Stimulated activated naive B cell treated with anti-CD40 and anti-IgM and Interleukin-4, amounts not matched to agents 10 μg/mL and 1 μg/mL and 100 μg/mL, for 72 hours (primary cell): ENCODE data around the gene ERBIN.
"Not testable (repeated sequence)": the region's sequence is repeated elsewhere in the genome, so short reads cannot be mapped to it uniquely, and the experiment has no call there.

ENCODE experiments used
- ATAC-seq, 2 donors: fragments of 150-1000 bp; cut with Tn5 transposase; replicated peaks; 2 replicates each; pipeline ENCODE4 v1.10.0; 2021; ENCODE audit warnings: moderate library complexity in 1 of 2
- DNase-seq: peaks from one replicate; pipeline ENCODE4 v3.0.0; 2021
- H3K27ac Mint-ChIP-seq: one replicate; pipeline ENCODE4 v1.8.0; 2022; ENCODE audit warnings: mild to moderate bottlenecking, mixed read lengths
- H3K27me3 Mint-ChIP-seq, 2 donors: one replicate each; pipeline ENCODE4 v1.8.0; 2022; ENCODE audit warnings: mixed read lengths in 2 of 2
- H3K36me3 Mint-ChIP-seq, 2 donors: one replicate each; pipeline ENCODE4 v1.8.0; 2022; ENCODE audit warnings: mixed read lengths in 2 of 2, mild to moderate bottlenecking in 1 of 2
- H3K4me1 Mint-ChIP-seq, 2 donors: one replicate each; pipeline ENCODE4 v1.8.0; 2022; ENCODE audit warnings: mixed read lengths in 2 of 2, mild to moderate bottlenecking in 1 of 2
- H3K4me3 Mint-ChIP-seq, 2 donors: one replicate each; pipeline ENCODE4 v1.8.0; 2022; ENCODE audit warnings: mild to moderate bottlenecking in 2 of 2, mixed read lengths in 2 of 2, moderate library complexity in 1 of 2
- H3K9me3 Mint-ChIP-seq, 2 donors: one replicate each; pipeline ENCODE4 v1.8.0; 2022; ENCODE audit warnings: mixed read lengths in 2 of 2, mild to moderate bottlenecking in 1 of 2

The ERBIN gene

DNA sequence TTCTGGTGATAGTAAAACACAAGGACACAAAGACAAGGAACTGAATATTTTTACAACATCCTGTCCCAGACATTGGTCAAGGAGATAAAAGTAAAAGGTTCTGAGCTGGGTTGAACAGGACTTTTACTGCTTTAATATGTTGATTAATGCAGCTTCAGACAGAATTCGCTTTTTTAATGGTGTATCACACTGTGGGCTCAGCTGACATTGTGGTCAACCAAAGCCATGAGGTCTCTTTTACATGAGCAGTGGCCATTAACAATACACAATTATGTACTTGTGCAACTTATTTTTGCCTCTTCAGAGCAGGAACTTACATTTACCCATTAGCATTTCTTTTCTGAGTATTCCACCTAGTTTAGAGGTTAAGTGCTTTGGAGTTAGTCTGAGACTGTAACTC, 22.8 kb upstream of the ERBIN start:
- H3K9me3 Mint-ChIP-seq: no peaks in the 10 kb centered on the region

DNA sequence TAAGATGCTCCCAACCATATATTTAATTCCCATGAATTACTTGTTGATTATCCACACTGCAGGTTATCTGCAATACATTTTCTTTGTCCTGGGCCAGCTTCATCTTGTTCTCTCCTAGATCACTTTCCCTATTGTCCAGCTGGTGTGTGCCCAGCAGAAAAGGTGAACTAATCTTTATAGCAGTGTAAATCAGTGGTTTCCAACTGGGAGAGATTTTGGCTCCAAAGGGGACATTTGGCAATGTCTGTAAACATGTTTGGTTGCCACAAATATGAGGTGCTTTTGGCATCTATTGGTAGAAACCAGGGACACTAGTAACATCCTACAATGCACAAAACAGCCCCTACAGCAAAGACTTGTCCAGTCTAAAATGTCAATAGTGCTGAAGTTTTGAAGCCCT, 20.1 kb upstream of the ERBIN start:
- DNase-seq (no peak), ATAC-seq (no peak)
- no peak overlapping the region for H3K27ac Mint-ChIP-seq
- no peaks in the 10 kb centered on the region for H3K27me3 Mint-ChIP-seq
- H3K36me3 Mint-ChIP-seq: no peaks in the 10 kb centered on the region
- no peaks in the 10 kb centered on the region for H3K4me1 Mint-ChIP-seq
- no peak overlapping the region for H3K4me3 Mint-ChIP-seq
- no peaks in the 10 kb centered on the region for H3K9me3 Mint-ChIP-seq

More for the DNA sequence above, 22.8 kb upstream of the ERBIN start:
- no peaks in the 10 kb centered on the region for H3K36me3 Mint-ChIP-seq
- no peaks in the 10 kb centered on the region for H3K4me1 Mint-ChIP-seq
- DNase-seq (no peak), ATAC-seq (no peak)
- H3K27me3 Mint-ChIP-seq: no peaks in the 10 kb centered on the region
- H3K27ac Mint-ChIP-seq: no peak overlapping the region
- H3K4me3 Mint-ChIP-seq: no peak overlapping the region

DNA sequence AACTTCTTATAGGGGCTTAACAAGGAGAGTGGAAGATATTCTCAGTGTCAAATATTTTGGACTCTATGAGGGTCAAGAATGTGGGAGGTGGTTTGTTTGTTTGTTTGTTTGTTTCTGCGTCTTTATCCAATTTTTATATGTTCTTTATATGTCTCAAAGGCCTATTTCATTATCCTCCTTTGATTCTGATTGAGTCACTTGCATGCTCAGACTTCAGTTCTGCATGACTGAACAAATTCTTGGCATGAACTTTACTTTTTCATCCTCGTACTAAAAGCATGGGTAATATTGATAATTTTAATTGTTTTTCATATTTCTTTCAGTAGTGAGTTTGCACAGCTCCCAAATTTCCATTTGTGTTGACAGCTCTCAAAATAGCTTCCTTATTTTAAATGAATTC, 19.2 kb upstream of the ERBIN start:
- H3K36me3 Mint-ChIP-seq: no peaks in the 10 kb centered on the region
- no peak for DNase-seq
- no peak for ATAC-seq
- no peak overlapping the region for H3K27ac Mint-ChIP-seq
- H3K4me3 Mint-ChIP-seq: no peak overlapping the region
- no peaks in the 10 kb centered on the region for H3K9me3 Mint-ChIP-seq
- H3K4me1 Mint-ChIP-seq: no peaks in the 10 kb centered on the region
- H3K27me3 Mint-ChIP-seq: no peaks in the 10 kb centered on the region

DNA sequence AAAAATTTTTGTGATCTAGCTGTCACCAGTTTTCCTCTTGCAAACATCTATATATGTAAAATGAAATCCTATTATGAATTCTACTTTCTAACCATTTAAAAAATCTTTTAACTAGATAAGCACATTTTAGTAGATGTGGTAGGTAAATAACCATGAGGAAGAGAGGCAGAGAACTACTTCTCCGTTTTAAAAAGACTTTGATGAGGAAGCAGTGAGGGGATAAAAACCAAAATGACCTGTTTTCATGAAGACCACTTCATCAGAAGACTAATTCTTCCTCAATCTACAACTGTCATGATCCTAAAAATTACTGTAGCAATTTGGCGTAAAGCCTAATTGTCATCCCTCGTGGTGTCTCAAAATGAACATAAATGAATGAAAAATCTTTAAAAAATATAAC, 15.7 kb upstream of the ERBIN start:
- Mint-ChIP-seq H3K4me3 (no peak overlapping the region), H3K27ac (no peak overlapping the region), H3K9me3 (no peaks in the 10 kb centered on the region), H3K36me3 (no peaks in the 10 kb centered on the region), H3K4me1 (peaks cover 1 to 6% of the 10 kb centered on the region in 2 donors), H3K27me3 (no peaks in the 10 kb centered on the region)
- ATAC-seq: no peak
- no peak for DNase-seq

DNA sequence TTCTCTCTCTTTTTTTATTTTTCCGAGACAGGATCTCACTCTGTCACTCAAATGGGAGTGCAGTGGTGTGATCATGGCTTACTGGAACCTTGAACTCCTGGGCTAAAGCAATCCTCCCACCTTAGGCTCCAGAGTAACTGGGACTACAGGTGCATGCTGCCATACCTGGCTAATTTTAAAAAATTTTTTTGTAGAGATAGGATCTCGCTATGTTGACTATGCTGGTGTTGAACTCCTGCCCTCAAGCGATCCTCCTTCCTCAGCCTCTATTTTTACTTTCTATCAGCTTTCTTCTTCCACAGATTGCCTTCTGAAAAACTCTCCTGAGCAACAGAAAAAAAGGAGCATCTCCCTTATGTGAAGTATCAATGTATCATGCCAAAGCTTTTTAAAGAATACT, 14.1 kb upstream of the ERBIN start:
- ATAC-seq (no peak), DNase-seq (no peak)
- Mint-ChIP-seq H3K27me3 (no peaks in the 10 kb centered on the region), H3K36me3 (no peaks in the 10 kb centered on the region), H3K4me3 (no peak overlapping the region), H3K4me1 (peaks cover 3 to 6% of the 10 kb centered on the region in 2 donors), H3K9me3 (no peaks in the 10 kb centered on the region), H3K27ac (no peak overlapping the region)

DNA sequence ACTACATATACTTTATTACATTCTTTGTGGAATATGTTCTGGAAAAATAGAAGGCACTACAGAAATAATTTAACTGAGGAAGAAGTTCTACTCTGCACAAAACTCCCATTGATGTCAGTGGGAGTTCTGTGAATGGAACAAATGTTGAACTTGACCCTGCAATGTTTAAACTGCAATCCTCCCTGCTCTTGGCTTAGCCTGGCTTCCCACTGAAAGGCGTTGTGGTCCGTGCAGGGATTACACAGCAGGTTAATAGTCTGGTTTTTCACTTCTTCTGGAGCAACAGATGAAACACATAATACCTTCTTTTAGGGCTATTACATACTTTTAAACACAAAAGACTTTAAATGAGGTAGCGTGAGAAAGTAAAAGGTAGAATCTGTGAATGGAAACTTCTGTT, 12.9 kb upstream of the ERBIN start:
- DNase-seq (no peak), ATAC-seq (no peak)
- Mint-ChIP-seq H3K27ac (no peak overlapping the region), H3K4me1 (peaks cover 5 to 6% of the 10 kb centered on the region in 2 donors), H3K27me3 (no peaks in the 10 kb centered on the region), H3K9me3 (no peaks in the 10 kb centered on the region), H3K36me3 (no peaks in the 10 kb centered on the region), H3K4me3 (no peak overlapping the region)

DNA sequence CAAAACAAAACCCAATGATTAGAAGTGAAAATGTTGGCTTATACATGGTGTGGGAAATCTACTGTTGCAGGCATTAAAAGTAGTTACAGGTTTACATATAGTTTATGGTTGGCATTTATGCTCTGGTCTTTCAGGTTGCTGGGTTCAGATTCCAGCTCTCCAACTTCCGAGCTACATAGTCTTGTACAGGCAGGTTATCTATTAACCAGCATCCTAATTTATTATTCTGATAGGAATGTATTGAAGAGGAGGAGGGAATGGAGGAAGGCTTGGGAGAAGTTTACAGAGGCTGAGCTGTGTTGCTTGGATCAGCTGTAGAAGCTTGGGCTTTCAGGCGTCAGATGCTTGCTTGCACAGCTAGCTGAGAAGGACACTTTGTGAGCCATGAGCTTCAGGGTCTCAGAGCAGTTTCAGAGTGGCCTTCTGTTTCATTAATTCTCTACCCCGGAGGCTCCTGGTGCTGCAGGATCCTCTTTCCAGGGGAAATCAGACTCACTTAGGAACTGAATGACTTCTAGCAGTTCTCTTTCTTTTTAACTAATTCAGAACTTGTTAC, 11.7 kb upstream of the ERBIN start:
- Mint-ChIP-seq H3K4me1 (peaks cover 5 to 6% of the 10 kb centered on the region in 2 donors), H3K4me3 (no peak overlapping the region), H3K27ac (no peak overlapping the region), H3K9me3 (no peaks in the 10 kb centered on the region), H3K36me3 (no peaks in the 10 kb centered on the region), H3K27me3 (no peaks in the 10 kb centered on the region)
- no peak for ATAC-seq
- DNase-seq: no peak

DNA sequence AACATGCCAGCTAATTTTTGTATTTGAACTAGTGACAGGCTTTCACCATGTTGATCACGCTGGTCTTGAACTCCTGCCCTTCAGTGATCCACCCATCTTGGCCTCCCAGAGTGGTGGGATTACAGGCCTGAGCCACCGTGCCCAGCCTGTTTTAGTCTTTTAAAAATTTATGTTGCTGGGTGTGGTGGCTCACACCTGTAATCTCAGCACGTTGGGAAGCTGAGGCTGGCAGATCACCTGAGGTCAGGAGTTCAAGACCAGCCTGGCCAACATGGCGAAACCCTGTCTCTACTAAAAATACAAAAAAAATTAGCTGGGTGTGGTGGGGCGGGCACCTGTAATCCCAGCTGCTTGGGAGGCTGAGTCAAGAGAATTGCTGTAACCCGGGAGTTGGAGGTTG, 10.7 kb upstream of the ERBIN start:
- H3K4me3 Mint-ChIP-seq, H3K9me3 Mint-ChIP-seq, DNase-seq, ATAC-seq, H3K27me3 Mint-ChIP-seq, H3K36me3 Mint-ChIP-seq, H3K4me1 Mint-ChIP-seq, H3K27ac Mint-ChIP-seq: not testable (repeated sequence)

DNA sequence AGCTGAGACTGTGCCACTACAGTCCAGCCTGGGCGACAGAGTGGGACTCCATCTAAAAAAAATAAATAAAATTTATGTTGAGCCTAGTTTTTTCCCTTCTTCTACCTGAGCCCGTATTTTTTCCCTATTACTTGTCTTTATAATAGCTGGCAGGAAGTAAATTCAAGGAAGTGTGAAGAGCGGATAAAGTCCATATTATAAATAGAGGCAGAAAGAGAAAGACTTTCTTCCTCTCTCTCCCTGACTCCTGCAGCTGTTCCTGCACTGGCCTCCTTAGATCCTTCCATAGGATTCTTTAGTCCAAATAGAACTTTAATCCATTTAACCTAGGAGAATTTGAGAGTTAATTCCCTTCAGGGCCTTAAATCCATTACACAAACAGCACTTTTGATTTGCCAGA, 10.3 kb upstream of the ERBIN start:
- H3K27me3 Mint-ChIP-seq: no peaks in the 10 kb centered on the region
- no peak for ATAC-seq
- H3K27ac Mint-ChIP-seq: no peak overlapping the region
- H3K4me1 Mint-ChIP-seq: peaks cover 5 to 6% of the 10 kb centered on the region in 2 donors
- no peak overlapping the region for H3K4me3 Mint-ChIP-seq
- no peak for DNase-seq
- H3K9me3 Mint-ChIP-seq: no peaks in the 10 kb centered on the region
- H3K36me3 Mint-ChIP-seq: no peaks in the 10 kb centered on the region

DNA sequence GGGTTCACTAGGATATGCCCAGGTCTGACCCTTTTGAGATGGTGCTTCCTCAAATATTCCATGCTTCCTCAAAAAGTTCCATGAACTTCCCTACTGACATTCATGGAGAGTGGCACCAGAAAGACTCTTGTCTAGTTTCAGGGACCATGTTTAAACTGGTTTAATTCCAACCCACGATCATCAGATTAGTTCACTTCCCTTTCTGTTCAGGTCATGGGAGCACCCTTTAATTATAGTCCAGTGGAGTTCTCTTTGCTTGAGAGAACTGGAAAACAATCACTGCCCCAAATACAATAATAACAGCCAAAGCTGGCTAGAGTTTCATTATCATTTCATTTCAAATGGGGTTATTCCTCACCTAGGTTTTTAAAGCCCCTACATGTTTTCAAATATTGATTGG, 9.7 kb upstream of the ERBIN start:
- no peak overlapping the region for H3K27ac Mint-ChIP-seq
- H3K9me3 Mint-ChIP-seq: no peaks in the 10 kb centered on the region
- ATAC-seq (no peak), DNase-seq (no peak)
- no peaks in the 10 kb centered on the region for H3K36me3 Mint-ChIP-seq
- no peaks in the 10 kb centered on the region for H3K27me3 Mint-ChIP-seq
- no peak overlapping the region for H3K4me3 Mint-ChIP-seq
- H3K4me1 Mint-ChIP-seq: peaks cover 5 to 6% of the 10 kb centered on the region in 2 donors

DNA sequence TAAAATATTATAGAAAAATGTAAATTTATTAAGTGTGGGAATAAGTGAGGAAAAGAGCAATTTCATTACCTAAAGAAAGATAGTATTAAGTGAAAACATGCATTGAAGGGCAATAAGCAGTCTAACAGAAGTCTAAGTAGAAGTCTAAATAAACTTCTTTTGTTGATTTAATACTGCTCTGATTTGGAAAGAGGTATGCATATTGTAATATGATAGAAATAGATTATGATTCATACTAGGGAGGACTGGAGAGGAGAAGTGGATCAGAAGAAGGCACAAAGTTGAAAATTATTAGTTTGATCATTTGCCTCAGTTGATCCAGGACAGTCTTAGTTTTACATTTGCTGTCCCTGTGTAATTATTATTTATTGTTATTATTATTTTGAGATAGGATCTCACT, 6.6 kb upstream of the ERBIN start:
- DNase-seq (no peak), ATAC-seq (no peak)
- Mint-ChIP-seq H3K27me3 (no peaks in the 10 kb centered on the region), H3K27ac (no peak overlapping the region), H3K9me3 (no peaks in the 10 kb centered on the region), H3K4me1 (peaks cover 6 to 11% of the 10 kb centered on the region in 2 donors), H3K4me3 (no peak overlapping the region), H3K36me3 (no peaks in the 10 kb centered on the region)

DNA sequence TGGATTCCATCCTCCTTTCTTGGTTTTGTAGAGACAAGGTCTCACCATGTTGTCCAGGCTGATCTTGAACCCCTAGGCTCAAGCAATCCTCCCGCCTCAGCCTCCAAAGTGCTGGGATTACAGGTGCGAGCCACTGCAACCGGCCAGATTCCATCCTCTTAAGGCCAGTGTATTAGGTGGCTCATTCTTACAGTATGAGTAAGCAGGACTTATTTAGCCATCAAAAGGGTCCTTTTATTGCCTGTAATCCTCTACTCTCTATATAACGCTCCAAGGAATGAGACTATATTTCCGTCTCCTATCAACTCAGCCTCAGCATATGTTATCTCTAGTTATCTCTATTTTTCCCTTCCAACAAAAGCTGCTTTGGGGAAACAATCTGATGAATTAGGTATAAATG, 3.0 kb upstream of the ERBIN start:
- no peak overlapping the region for H3K27ac Mint-ChIP-seq
- no peak for DNase-seq
- peaks cover 3 to 4% of the 10 kb centered on the region in 2 donors for H3K36me3 Mint-ChIP-seq
- no peaks in the 10 kb centered on the region for H3K27me3 Mint-ChIP-seq
- H3K9me3 Mint-ChIP-seq: no peaks in the 10 kb centered on the region
- ATAC-seq: no peak
- peaks cover 3 to 14% of the 10 kb centered on the region in 2 donors for H3K4me1 Mint-ChIP-seq
- H3K4me3 Mint-ChIP-seq: no peak overlapping the region

DNA sequence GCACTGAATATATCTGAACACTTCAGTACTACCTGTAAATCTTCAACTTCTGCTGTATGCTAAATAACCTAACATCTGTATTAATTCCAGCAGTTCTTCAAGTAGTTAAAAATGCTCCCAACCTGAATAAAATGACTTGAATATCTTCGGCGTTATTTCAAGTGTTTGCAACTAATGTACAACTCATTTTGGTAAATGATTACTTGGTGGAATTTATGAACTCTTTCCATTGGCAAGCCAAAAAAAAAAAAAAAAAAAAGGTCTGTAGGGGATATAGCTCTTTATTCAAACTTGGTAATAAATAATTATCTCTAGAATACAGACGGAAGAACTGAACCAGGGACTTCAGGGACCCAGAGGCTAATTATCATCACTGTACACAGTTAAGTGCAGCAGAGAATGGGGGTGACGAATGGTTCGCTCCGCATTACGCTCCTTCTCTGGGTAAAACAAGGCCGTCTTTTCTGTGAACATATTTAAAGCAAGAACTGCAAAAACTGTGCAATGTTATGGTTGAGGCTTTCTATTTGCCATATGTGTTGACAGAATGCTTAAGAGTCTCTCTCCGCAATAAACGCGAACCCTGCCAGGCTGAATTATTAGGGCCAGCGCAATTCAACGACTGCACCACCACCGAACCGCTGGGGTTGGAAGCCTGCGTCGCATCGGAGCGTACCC, 1.9 kb upstream of the ERBIN start:
- H3K36me3 Mint-ChIP-seq: peaks cover 3 to 4% of the 10 kb centered on the region in 2 donors
- ATAC-seq (peak in 1 of 2 donors; percentile 5), DNase-seq (no peak)
- peak overlapping the region; percentile 83 to 90 for H3K4me3 Mint-ChIP-seq
- H3K9me3 Mint-ChIP-seq: no peaks in the 10 kb centered on the region
- H3K27ac Mint-ChIP-seq: peak overlapping the region; percentile 98
- peaks cover 5 to 18% of the 10 kb centered on the region in 2 donors for H3K4me1 Mint-ChIP-seq
- no peaks in the 10 kb centered on the region for H3K27me3 Mint-ChIP-seq

DNA sequence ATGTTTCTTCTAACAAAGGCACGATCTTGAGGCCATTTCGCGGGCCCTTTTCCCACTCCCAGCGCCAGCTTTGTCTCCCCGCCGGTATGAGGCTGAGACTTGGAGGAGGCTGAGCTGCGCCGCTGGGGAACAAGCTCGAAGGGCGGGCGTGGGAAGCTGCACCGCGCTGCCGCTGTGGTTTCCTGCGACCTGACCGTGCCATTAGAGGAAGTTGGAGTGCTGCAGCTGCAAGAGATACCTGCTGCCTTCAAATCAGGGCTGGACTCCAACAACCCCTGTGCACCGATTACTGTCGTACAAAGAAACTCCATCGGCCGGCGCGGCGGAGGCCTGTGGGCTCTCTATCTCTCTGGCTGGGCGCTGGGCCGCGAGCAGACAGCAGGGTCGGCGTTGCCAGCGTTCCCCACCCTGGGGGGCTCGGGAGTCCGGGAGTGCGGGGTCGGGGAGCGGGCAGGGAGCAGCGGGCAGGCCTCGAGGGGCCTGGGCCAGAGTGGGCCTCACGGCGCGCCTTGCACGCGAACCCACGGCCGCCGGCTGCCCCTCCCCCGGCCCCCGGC, 1.3 kb upstream of the ERBIN start:
- peaks cover 3 to 8% of the 10 kb centered on the region in 2 donors for H3K36me3 Mint-ChIP-seq
- peaks cover 7 to 24% of the 10 kb centered on the region in 2 donors for H3K4me1 Mint-ChIP-seq
- ATAC-seq (peak; percentile 79 to 81), DNase-seq (peak; percentile 82)
- no peaks in the 10 kb centered on the region for H3K9me3 Mint-ChIP-seq
- H3K27me3 Mint-ChIP-seq: no peaks in the 10 kb centered on the region
- H3K27ac Mint-ChIP-seq: peak overlapping the region; percentile 98
- peak overlapping the region; percentile 83 to 90 for H3K4me3 Mint-ChIP-seq

DNA sequence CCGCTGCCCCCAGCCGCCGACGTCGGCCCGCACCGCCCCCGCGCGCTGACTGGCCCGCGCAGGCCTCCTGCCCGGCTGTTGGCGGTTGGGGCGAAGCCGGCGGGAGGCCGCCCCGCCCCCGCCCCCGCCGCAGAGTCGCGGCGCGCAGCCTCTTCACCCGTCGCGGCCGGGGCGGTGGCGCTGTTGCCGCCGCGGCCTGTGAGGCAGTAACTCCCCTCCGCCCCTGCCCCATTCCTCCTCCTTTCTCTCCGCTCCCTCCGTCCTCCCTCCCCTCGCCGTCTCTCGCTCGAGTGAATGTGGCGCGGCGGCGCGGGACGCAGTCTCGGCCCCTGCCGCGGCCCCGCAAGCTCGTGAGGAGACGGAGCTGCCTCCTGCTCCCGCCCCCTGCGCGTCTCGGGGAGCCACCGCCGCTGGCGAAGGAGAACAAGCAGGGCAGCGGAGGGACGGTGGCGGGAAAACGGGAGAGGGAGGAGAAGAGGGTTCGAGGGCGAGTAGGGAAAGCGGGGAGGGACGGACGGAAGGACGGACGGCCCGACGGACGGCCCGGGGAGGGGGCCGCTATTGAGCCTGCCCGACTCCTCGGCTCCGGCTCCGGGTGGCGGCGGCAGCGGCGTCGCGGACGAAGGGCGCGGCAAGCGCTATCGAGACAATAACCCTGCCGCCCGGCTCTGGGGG, 637 bp upstream of the ERBIN start:
- H3K27me3 Mint-ChIP-seq: no peaks in the 10 kb centered on the region
- H3K9me3 Mint-ChIP-seq: no peaks in the 10 kb centered on the region
- DNase-seq (peak; percentile 79), ATAC-seq (peak; percentile 70 to 79)
- H3K4me3 Mint-ChIP-seq: peak overlapping the region; percentile 97 to 100
- H3K4me1 Mint-ChIP-seq: peaks cover 10 to 30% of the 10 kb centered on the region in 2 donors
- peak overlapping the region; percentile 100 for H3K27ac Mint-ChIP-seq
- H3K36me3 Mint-ChIP-seq: peaks cover 8 to 14% of the 10 kb centered on the region in 2 donors
